SU-DHL-6 (cell line): Measurements from ENCODE around the gene MXI1.

Source experiments
- EZH2phosphoT487 ChIP-seq: fragments of 200-600 bp; sonication (generic), shearing (Covaris generic); conservative IDR thresholded peaks from 2 replicates; pipeline ENCODE4 v1.6.1; 2018; ENCODE audit warnings: mild to moderate bottlenecking, antibody characterized with exemption, low read length, moderate library complexity, mixed read lengths
- TF ChIP-seq, protein P1 (sequence below): fragments of 200-600 bp; sonication (generic); IDR thresholded peaks from one replicate; pipeline ENCODE4 v1.5.1; 2017; ENCODE audit warnings: antibody characterized with exemption, mild to moderate bottlenecking, low read length, moderate library complexity; ENCODE audit not compliant: insufficient read depth, poor library complexity, severe bottlenecking

- TF ChIP-seq, protein P1, sequence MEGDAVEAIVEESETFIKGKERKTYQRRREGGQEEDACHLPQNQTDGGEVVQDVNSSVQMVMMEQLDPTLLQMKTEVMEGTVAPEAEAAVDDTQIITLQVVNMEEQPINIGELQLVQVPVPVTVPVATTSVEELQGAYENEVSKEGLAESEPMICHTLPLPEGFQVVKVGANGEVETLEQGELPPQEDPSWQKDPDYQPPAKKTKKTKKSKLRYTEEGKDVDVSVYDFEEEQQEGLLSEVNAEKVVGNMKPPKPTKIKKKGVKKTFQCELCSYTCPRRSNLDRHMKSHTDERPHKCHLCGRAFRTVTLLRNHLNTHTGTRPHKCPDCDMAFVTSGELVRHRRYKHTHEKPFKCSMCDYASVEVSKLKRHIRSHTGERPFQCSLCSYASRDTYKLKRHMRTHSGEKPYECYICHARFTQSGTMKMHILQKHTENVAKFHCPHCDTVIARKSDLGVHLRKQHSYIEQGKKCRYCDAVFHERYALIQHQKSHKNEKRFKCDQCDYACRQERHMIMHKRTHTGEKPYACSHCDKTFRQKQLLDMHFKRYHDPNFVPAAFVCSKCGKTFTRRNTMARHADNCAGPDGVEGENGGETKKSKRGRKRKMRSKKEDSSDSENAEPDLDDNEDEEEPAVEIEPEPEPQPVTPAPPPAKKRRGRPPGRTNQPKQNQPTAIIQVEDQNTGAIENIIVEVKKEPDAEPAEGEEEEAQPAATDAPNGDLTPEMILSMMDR = no peak
- no peak for TF ChIP-seq EZH2phosphoT487
Measured at GRCh38 chr10:110258542-110258941, 51.1 kb downstream of the MXI1 start.
